GM21737 (cell line): ENCODE data around the gene MGAT4B.
A peak's percentile ranks its signal among the peaks of the same experiment; 100 is the strongest.
"Not testable (repeated sequence)": the region's sequence is repeated elsewhere in the genome, so short reads cannot be mapped to it uniquely, and the experiment has no call there.

Experiments used
- ATAC-seq: cut with Tn5 transposase; IDR thresholded peaks from one replicate; pipeline ENCODE4 v1.9.1; 2021; ENCODE audit warnings: mild to moderate bottlenecking, moderate library complexity; ENCODE audit not compliant: unreplicated experiment

MGAT4B gene

DNA sequence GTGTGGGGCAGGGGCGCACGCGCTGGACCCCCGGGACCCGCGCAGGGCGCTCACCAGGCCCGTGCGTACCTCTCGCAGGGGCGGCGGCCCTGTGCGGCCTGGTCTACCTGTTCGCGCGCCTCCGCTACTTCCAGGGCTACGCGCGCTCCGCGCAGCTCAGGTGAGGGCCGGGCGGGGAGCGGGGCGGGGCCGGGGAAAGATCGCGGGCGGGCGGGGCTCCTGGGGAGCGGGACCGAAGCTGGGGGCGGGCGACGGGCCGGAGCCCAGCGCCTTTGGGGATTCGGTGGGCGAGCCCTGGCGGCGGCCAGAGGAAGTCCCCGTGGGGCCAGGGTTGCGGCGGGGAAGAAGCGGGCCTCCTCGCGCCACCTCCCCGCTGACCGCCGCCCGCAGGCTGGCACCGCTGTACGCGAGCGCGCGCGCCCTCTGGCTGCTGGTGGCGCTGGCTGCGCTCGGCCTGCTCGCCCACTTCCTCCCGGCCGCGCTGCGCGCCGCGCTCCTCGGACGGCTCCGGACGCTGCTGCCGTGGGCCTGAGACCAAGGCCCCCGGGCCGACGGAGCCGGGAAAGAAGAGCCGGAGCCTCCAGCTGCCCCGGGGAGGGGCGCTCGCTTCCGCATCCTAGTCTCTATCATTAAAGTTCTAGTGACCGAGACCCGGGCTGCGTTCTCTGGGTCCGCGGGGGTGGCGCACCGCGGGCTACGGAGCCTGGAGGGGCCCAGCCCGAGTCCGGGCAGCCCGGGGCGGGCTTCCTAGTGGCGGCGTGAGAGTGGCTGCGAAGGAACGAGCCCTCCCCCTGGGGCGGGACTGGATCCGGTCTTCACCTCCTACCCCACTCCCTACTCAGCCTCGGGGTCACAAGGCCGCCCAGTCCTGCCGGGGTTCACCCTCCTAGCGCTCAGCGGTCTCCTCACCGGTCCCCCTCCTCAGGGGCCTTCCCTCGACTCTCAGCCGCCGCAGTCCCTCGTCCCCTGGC lies 10.5 kb downstream of the MGAT4B start:
- peak; percentile 62 for ATAC-seq

DNA sequence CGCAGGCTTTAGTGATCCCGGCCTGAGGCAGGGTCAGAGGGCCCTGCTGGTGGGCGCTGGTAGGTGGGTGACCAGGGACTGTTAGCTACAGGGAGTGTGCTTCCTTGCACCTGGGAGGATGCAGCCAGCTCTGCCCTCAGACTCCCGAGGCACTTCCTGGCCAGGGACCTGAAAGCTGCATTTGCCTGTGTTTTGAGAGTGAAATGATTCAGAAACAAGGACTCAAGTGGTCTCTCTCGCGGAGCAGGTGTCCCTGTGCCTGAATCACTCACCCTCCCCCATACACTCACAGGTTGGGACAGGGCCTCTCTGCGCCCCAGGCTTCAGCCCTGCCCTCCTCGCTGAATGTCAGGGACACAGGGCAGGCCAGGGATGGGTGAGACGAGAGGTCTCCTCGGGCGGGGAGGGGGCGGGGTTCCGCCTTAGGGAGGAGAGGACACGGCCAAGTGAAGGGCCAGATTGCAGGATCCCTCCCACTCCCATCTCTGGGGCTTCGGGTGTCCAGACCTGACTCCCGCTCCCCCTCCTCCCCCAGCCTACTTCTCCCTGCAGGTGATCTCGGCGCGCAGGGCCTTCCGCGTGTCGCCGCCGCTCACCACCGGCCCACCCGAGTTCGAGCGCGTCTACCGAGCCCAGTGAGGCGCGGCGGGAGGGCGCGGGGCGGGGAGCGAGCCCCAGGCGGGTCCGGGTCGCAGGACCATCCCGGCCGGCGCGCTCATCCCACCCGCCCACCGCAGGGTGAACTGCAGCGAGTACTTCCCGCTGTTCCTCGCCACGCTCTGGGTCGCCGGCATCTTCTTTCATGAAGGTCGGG lies 11.4 kb downstream of the MGAT4B start:
- no peak for ATAC-seq

DNA sequence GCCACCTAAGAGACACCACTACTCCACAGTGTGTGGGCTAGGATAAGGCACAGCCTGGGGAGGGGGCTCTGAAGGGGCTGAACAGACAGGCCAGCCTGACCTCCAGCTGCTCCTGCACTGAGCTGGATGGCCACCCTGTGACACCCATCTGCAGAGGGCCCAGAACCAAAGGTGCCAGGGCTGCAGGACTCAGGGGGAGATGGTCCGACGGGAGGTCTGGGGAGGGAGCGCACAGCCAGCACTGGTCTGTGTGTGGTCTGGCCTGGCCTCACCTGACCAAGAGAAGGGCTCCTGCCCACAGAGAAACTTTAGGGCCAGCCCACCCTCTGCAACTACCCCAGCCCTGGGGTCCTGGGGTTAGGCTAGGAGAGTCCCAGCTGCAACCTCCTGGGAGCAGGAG lies 12.1 kb downstream of the MGAT4B start:
- no peak for ATAC-seq

DNA sequence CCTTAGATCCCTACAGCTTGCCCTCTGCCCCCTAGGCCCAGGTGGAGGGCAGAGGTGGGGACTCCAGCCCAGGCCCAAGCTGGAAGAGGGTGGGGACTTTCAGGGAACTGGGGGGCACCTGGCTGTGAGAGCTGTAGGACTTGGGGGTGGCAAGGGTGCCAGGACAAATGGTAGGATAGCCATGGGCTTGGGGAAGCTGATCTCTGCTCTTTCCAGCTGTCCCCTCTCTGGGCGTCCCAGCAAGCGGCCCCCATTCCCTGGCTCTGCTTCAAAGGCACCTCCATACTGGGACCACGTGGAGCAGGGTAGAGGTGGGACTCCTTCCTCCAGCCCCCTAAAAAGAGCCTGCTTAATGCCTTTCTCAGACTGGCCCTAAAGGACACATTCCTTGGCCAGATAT lies 12.5 kb downstream of the MGAT4B start:
- no peak for ATAC-seq

DNA sequence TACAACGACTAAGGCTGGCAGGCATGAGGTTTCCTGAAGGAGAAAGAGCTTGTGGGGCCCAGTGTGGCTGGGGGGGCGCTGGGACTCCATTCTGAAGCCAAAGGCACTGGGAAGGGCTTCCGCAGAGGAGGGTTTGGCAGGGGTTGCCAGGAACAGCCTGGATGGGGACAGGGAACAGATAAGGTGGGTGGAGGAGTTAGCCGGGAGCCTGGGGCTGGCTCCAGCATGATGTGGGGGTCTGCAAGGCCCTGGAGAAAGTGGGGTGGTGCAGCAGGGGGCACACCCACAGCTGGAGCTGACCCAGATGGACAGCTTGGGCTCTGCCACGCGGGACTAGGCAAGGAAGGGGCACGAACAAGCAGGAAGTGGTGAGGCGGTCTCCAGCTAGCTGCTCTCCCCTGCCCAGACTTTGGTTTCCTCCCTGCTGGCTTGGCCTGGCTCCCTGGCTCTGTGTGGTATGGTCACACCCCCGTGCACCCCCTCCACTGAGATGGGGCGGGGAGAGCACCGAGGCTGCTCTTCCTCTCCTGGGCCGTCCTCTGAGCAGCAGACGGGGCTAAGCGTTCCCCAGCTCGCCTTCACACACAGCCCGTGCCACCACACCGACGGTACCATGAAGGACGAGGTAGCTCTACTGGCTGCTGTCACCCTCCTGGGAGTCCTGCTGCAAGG lies 13.1 kb downstream of the MGAT4B start, which contains the start of gene LTC4S:
Gene LTC4S (plus strand): TSS at position 519 of the 672 bp plus-strand sequence. CDS start 95 bp downstream, at position 614.
- no peak for ATAC-seq

DNA sequence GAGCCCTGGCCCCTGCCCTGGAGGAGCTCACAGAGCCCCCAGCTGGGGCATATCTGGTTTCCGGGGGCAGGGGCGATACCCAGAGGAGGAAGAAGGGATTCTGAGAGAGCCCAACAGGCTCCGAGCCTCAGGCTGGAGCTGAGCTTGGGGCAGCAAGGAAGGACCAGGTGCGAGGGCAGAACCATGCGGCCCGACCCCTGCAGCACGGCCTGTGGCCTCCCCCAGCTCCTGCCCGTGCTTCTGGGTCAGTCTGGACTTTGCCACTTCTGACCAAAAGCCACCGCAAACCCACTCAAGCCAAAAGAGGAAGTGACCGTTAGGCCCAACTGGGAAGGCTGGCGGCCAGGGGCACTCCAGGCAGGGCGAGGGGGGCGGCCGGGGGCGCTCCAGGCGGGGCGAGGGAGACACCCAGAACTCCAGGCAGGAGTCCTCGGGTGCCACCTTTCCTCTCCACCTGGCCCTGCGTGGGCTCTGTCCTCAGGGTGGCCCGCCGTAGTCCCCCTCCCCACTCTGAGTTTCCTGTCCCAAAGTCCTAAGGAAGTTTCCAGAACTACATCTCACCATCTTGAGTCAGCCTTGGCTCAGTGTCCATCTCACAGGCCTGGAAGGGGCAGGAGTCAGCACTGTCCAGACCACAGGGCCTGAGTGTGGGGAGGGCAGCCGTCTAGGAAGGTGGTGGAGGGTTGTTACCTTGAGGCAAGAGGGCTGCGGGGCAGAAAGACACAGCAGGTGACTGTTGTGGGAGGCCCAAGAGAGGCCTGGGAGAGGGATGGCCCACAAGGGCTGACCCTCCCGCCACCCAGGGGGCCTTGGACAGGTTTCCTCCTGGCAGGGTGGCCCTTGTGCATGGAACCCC lies 13.8 kb downstream of the MGAT4B start:
- ATAC-seq = no peak

DNA sequence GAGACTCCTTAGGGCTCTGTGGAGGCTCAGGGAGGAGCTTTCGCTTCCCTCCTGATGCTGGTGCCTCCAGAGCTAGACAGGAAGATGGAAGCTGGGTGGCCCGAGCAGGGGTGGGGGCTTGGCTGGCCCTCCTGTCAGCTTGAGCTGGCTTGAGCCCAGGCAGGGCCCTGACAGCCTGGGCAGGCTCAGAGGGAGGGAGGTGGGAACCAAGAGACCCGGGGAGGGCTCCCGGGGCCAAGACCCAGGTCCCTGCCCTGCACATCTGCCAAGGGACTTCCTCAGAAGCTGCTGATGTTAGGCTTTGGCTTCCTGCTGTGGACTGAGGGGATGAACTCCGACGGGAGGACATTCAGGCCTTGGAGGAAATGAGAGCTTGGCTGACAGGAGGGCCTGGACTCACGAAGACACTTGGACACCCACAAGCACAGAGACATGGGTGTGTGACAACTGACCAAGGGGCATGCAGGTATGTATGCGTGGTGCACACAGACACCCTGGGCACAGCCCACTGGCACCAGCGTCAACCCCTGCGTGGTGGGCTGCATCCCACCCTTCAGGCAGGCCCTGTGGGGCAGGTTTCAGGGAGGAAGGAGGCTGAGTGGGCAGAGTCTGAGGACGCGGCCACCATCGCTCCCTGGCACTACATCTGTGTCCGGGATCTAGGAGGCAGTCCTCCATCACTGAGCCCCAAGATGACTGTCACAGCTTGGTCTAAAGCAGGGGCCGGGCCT lies 14.6 kb downstream of the MGAT4B start:
- ATAC-seq = no peak

DNA sequence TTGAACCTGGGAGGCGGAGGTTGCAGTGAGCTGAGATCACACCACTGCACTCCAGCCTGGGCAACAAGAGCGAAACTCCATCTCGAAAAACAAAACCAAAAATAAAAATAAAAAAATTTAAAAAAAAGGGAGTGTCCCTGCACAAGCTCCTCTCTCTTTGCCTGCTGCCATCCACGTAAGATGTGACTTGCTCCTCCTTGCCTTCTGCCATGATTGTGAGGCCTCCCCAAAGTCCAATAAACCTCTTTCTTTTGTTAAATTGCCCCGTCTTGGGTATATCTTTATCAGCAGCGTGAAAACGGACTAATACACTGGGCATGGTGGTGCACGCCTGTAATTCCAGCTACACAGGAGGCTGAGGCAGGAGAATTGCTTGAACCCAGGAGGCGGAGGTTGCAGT lies 17.4 kb downstream of the MGAT4B start:
- ATAC-seq = not testable (repeated sequence)

DNA sequence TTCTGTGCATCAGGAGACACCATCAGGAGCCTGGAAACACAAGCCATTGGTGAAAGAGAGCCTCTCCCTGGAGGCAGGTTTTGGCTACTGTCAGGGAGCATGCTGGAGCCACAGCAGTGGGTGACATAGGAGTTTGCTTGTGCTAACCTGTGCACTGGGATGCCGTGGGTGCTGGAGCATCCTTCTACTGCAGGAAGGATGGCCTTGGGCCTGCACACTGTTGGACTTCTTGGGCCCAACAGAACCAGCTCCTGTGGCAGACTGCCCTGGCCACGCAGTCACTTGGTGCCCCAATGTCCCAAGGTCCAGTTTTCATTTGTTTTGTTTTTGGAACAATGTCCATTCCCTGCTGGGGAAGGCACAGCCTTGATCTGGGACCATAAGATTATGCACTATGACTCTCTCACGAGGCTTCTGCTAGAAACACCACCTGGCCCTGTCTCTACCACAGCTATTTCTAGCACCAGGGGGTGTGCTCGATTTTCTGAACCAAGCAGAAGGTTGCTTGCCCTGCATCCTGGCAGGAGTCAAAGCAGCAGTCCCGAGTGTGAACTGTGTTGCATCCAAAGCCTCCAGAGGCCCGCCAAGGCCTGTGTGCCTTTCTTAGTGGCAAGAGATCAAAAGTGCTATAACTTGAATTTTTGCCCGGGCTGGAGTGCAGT lies 18.3 kb downstream of the MGAT4B start:
- no peak for ATAC-seq

DNA sequence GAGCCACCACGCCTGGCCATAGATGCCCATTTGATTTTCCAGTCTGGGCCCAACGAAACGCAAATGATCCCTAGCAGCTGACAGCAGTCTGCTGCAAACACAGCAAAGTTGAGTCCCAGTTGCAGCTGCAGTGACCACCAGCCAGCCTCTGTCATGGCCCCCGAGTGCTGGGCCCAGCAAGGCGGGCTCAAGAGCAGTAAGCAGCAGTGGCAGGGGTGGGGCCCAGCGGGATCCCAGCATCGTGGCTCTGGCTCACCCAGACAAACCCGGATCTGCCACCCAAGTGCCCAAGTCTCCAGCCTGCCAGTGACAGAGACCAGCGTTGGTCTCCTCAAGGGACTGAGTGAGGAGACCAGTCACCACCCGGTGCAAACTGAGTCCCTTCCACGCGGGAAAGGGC lies 19.8 kb downstream of the MGAT4B start:
- ATAC-seq = no peak

DNA sequence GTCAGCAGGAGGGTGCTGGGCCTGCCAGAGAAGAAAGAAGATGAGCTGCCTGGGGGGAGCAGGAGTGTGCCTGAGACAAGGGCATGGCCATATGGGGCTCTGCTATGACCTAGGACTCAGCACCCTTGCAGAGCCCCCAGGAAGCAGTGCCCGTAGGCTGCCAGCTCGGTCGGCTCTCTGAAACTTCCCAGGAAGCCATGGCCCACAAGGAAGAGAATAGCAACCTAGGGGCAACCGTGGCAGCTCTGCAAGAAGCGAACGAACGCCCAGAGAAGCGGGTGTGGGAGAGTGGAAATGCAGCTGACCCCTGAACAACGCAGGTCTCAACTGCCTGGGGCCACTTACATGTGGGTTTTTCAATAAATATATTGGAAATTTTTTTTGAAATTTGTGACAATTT lies 23.5 kb downstream of the MGAT4B start:
- ATAC-seq = no peak

DNA sequence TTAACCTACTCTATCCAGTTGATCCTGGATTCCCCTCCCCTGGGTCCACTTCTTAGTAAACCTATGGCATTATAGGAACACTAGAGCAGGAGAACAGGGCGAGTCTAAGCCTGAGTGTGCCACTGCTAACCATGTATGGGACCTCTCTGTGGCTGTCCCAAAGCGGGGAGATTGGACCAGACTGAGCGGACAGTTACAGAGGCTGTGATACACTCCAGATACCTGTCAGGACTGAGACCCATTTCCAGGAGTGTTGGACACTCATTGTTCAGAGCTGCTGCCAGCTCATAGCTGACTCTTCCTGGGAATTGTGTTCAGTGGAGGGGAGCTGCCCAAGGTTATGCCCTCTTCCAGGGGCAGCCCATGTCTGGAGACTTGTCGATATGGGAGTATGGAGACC lies 24.8 kb downstream of the MGAT4B start:
- no peak for ATAC-seq

DNA sequence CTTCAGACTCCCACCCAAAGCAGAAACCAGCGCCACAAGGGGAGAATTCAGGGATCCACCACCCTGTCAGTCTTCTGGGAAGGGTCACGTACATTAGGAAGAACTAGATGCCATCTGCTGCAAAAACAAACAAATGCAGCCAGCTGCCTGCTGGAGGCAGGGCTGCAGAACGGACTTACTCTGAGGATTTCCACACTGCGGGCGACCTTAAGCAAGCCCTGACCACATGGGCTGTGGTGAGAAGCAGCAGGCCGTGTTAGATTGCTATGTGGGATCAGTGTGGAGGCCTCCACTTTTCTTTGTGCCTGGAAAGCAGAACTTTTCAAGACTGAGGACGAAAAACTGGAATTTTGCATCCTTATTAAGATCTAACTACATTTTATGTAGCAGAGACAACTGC lies 26.3 kb downstream of the MGAT4B start:
- no peak for ATAC-seq

DNA sequence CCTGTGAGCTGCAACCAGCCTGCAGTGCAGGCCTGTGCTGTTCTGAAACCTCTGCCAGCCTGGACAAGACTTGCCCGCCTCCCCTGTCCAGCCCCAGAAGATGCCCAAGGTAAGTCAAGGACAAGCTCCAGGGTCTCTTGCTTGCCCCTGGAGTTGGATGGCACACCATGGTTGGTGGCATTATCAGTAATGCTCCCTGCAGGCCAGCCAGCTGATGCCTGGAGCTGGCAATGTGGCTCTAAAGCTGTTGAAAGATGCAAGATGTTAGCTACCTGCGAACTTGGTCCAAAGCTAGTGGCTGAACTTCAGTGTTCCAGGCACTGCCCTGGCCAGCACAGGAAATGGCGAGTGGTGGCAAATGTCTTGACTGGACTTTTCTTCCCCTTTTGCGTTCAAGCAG lies 26.8 kb downstream of the MGAT4B start:
- ATAC-seq = no peak

DNA sequence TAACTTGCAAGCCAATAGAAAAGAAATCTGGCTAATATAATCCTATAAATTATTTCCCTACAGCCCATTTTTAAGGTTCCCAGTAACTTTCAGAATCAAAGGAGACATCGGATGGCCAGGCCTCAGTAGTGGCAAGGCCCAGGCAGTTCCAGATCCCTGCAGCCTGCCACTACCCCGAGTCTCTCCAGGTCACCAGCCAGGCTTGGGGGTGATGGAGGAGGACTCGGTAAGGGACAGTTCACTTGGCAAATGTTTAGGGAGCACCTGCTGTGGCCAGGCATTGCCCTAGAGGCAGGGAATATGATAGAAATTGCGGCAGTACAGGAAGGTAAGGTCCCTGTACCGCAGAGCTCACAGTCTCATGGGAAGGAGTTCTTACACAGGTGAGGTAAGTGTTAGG lies 28.1 kb downstream of the MGAT4B start:
- ATAC-seq = no peak

DNA sequence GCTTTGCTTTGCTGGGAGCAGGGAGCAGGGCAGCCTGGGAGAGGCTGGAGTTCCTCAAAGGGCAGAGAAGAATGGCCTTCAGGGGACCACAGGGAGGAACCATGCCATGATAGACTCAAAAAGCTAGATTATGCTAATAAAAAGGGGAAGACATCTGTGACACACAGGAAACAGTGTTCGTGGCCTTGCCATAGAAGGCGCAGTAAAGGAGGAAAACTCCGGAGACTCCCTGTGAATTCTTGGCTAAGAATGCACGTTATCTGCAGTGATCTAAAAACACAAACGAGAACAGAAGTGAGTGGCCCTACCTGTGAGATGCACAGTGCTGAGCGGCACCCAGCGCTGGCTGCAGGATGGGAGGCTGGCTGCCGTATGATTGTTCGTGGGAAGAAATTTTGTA lies 28.8 kb downstream of the MGAT4B start:
- ATAC-seq = no peak

DNA sequence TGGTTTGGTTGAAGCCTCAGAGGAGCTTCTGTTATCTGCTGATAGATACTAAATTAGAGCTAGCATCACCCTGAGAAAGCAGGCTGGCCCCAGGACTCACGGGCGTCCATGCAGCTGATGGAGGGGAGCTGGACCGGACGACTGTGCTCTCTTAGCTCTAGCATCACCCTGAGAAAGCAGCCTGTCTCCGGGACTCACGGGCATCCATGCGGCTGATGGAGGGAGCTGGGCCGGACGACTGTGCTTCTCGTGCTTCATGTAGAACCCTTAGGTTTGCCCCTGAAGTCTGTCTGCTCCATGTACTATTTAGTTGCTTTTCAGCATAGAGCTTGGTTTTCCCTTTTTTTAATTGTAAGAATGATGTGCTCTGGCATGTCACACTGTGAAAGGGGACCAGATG lies 29.2 kb downstream of the MGAT4B start:
- no peak for ATAC-seq

DNA sequence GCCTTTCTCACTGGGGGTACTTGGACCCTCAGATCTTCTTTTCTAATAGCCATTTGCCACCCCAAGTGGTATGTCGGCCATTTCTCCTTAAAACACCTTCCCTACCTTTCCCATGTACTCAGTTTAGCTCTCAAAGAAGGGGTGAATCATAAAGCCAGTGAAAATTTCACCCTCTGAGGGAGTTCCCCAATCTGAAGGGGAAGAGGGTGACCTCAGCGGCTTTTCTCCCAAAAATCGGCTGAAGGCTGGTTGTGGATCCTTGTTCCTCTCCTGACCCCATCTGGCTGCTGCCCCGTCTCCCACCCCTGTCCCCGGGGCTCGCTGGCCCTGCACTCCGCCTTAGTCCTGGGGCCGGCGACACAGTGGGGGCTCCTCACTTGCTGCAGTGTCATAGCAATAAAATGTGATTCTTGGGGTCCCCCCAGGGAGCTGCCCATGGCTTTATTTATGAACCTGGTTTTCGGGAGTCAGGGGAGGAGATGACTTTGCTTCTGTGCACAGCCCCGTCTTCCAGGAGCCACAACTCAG lies 30.2 kb downstream of the MGAT4B start:
- no peak for ATAC-seq

DNA sequence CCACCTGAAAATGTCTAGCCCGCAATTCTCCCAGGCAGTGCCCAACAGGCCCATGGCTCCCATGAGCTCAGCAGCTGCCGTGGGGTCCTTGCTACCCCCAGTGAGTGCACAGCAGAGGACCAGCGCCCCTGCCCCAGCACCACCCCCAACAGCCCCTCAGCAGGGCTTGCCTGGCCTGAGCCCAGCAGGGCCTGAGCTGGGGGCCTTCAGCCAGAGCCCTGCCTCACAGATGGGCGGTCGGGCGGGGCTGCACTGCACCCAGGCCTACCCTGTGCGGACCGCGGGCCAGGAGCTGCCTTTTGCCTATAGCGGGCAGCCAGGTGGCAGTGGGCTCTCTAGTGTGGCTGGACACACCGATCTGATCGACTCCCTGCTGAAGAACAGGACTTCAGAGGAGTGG lies 32.2 kb downstream of the MGAT4B start:
- ATAC-seq = no peak
